ENCODE data around the gene FSTL1. TPM values are rescaled to one million over a fixed set of nuclear protein-coding genes. Genes with fewer than 3 reads are reported as not detected.
A peak's percentile ranks its signal among the peaks of the same experiment; 100 is the strongest.

Gene FSTL1
- total RNA-seq, 2 experiments from 2014 or later: 0.03 TPM; not detected in 1

DNA sequence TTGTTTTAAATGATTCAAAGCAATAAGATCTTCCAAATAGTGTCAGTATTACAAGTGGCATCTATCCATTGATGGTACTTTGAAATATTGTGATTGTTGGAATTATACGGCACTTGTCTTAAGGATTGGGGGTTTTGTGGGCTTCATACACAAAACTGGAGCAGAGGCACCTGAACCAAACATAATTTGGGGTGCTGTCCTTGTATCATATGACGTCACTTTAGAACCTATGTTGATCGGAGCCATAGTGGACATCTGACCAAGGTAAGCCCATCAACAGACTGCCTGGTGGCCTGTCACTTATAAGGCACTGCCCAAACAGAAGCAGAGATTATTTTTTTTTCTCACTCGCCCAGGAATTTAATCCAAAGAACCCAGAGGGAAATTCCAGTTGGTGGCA, 98.8 kb downstream of the FSTL1 start:
- Mint-ChIP-seq H3K27me3 (peaks cover 11% of the 10 kb centered on the region), H3K27ac (no peak overlapping the region), H3K4me3 (peak overlapping the region; percentile 16), H3K4me1 (ENCODE audit: low read depth) (peaks cover 24% of the 10 kb centered on the region), H3K36me3 (ENCODE audit: low read depth) (peaks cover 13% of the 10 kb centered on the region), H3K9me3 (no peaks in the 10 kb centered on the region)
- TF ChIP-seq, protein P1, sequence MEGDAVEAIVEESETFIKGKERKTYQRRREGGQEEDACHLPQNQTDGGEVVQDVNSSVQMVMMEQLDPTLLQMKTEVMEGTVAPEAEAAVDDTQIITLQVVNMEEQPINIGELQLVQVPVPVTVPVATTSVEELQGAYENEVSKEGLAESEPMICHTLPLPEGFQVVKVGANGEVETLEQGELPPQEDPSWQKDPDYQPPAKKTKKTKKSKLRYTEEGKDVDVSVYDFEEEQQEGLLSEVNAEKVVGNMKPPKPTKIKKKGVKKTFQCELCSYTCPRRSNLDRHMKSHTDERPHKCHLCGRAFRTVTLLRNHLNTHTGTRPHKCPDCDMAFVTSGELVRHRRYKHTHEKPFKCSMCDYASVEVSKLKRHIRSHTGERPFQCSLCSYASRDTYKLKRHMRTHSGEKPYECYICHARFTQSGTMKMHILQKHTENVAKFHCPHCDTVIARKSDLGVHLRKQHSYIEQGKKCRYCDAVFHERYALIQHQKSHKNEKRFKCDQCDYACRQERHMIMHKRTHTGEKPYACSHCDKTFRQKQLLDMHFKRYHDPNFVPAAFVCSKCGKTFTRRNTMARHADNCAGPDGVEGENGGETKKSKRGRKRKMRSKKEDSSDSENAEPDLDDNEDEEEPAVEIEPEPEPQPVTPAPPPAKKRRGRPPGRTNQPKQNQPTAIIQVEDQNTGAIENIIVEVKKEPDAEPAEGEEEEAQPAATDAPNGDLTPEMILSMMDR (IDR thresholded peaks at IDR 0.05): no peak
- Histone ChIP-seq H3K36me3 (ENCODE audit: insufficient read depth, low read length) (peaks cover 2% of the 10 kb centered on the region), H3K9me3 (ENCODE audit: control insufficient read depth in 1 of 2, insufficient read depth in 1 of 2, low read length in 2 of 2) (no peaks in the 10 kb centered on the region), H3K4me1 (ENCODE audit: insufficient read depth, low read length) (peaks cover 12% of the 10 kb centered on the region), H3K27me3 (ENCODE audit: control insufficient read depth in 1 of 2, insufficient read depth in 2 of 2, low read length in 2 of 2) (peaks cover 0 to 5% of the 10 kb centered on the region in 2 experiments), H3K27ac (ENCODE audit: low read depth in 1 of 2, low read length in 2 of 2) (no peak overlapping the region), H3K4me3 (ENCODE audit: low read length) (no peak overlapping the region)
- ATAC-seq (ENCODE audit: poor library complexity) (no peak), DNase-seq (no peak)
- intact Hi-C loops (cut with DNase I, micrococcal nuclease): loop anchor here (5.0 to 10.0 kb wide), 3 partner anchors 107 to 667 kb away; no protein-coding TSS in a partner anchor
- ChIA-PET CTCF (interaction anchor here (3.4 kb wide), 1 partner anchor 207 kb away, joined by 15 read pairs; no protein-coding TSS in a partner anchor), POLR2A (no interaction called here)

GRCh38 chr3:120350401-120350941, 100.3 kb downstream of the FSTL1 start:
- ATAC-seq (ENCODE audit: poor library complexity): no peak
- peak overlapping the region; percentile 93 for H3K4me3 Mint-ChIP-seq
- Histone ChIP-seq H3K4me3 (ENCODE audit: low read length) (no peak overlapping the region), H3K27me3 (ENCODE audit: control insufficient read depth in 1 of 2, insufficient read depth in 2 of 2, low read length in 2 of 2) (peaks cover 0 to 5% of the 10 kb centered on the region in 2 experiments), H3K9me3 (ENCODE audit: control insufficient read depth in 1 of 2, insufficient read depth in 1 of 2, low read length in 2 of 2) (no peaks in the 10 kb centered on the region), H3K27ac (ENCODE audit: low read depth in 1 of 2, low read length in 2 of 2) (no peak overlapping the region), H3K36me3 (ENCODE audit: insufficient read depth, low read length) (peaks cover 2% of the 10 kb centered on the region), H3K4me1 (ENCODE audit: insufficient read depth, low read length) (peaks cover 18% of the 10 kb centered on the region)
- intact Hi-C loops (cut with DNase I, micrococcal nuclease): loop anchor here (2.0 to 10.0 kb wide), 4 partner anchors 106 to 666 kb away; no protein-coding TSS in a partner anchor
- peak overlapping the region; percentile 94 for H3K27ac Mint-ChIP-seq
- TF ChIP-seq, protein P1 (IDR thresholded peaks at IDR 0.05): no peak
- no peak for DNase-seq
- CTCF ChIA-PET: interaction anchor here (3.4 kb wide), 1 partner anchor 208 kb away, joined by 15 read pairs; no protein-coding TSS in a partner anchor
- no peaks in the 10 kb centered on the region for H3K9me3 Mint-ChIP-seq
- POLR2A ChIA-PET: interaction anchor here (1.1 to 3.0 kb wide), 5 partner anchors 8 to 1056 kb away, joined by 3 to 62 read pairs (median 11); partner anchors contain the start of genes GSK3B, NDUFB4 and TIMMDC1
- H3K4me1 Mint-ChIP-seq (ENCODE audit: low read depth): peaks cover 39% of the 10 kb centered on the region
- peaks cover 3% of the 10 kb centered on the region for H3K27me3 Mint-ChIP-seq
- peaks cover 24% of the 10 kb centered on the region for H3K36me3 Mint-ChIP-seq (ENCODE audit: low read depth)

DNA sequence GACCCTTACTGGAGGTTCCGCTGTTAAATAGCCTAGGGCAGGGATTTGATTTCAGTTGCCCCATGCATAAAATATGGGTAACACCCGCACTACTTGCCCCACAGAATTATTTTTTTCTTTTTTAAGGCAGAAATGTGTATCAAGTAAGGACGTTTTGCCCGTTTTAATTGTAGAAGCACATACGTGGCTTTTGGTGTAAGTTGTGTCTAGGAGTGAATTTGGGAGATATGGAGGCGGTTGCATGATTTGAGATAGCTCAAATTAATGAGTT, 101.0 kb downstream of the FSTL1 start:
- Histone ChIP-seq H3K36me3 (ENCODE audit: insufficient read depth, low read length) (peaks cover 2% of the 10 kb centered on the region), H3K4me3 (ENCODE audit: low read length) (peak overlapping the region; percentile 65), H3K9me3 (ENCODE audit: control insufficient read depth in 1 of 2, insufficient read depth in 1 of 2, low read length in 2 of 2) (no peaks in the 10 kb centered on the region), H3K27ac (ENCODE audit: low read depth in 1 of 2, low read length in 2 of 2) (peak overlapping the region; percentile 46 to 74), H3K4me1 (ENCODE audit: insufficient read depth, low read length) (peaks cover 18% of the 10 kb centered on the region), H3K27me3 (ENCODE audit: control insufficient read depth in 1 of 2, insufficient read depth in 2 of 2, low read length in 2 of 2) (peaks cover 0 to 5% of the 10 kb centered on the region in 2 experiments)
- peaks cover 30% of the 10 kb centered on the region for H3K36me3 Mint-ChIP-seq (ENCODE audit: low read depth)
- H3K27ac Mint-ChIP-seq: peak overlapping the region; percentile 94
- ChIA-PET POLR2A (interaction anchor here (0.8 to 3.0 kb wide), 10 partner anchors 8 to 1311 kb away, joined by 3 to 62 read pairs (median 8); partner anchors contain the start of genes GSK3B, GTF2E1, HCLS1 and NDUFB4), CTCF (interaction anchor here (1.6 to 3.4 kb wide), 2 partner anchors 9 to 209 kb away, joined by 7 to 15 read pairs; no protein-coding TSS in a partner anchor)
- no peak for DNase-seq
- H3K4me1 Mint-ChIP-seq (ENCODE audit: low read depth): peaks cover 46% of the 10 kb centered on the region
- H3K9me3 Mint-ChIP-seq: no peaks in the 10 kb centered on the region
- intact Hi-C loops (cut with DNase I, micrococcal nuclease): loop anchor here (2.0 to 10.0 kb wide), 12 partner anchors 68 to 1485 kb away; partner anchors contain the start of genes EAF2 (in 1 of the 2), GSK3B (in 1 of the 2), GTF2E1 (in 1 of the 2) and IQCB1 (in 1 of the 2)
- TF ChIP-seq, protein P1 (IDR thresholded peaks at IDR 0.05): no peak
- no peaks in the 10 kb centered on the region for H3K27me3 Mint-ChIP-seq
- ATAC-seq (ENCODE audit: poor library complexity): no peak
- peak overlapping the region; percentile 93 for H3K4me3 Mint-ChIP-seq
